GM10248 (cell line): ENCODE measurements around the gene VSX1.

Source experiments
- CTCF ChIA-PET: fragments of 300-600 bp; sonication (Branson Sonifier 250); formaldehyde crosslinking; extraction: SDS; loops from one replicate; lab custom pipeline; 2021; ENCODE audit warnings: antibody characterized with exemption; lab: Yijun Ruan, JAX
- POLR2A ChIA-PET: fragments of 350-650 bp; sonication (Branson Sonifier 250); formaldehyde crosslinking; extraction: SDS; loops from one replicate; lab custom pipeline; 2020; ENCODE audit warnings: antibody characterized with exemption; lab: Yijun Ruan, JAX
- DNase-seq: peaks from one replicate; pipeline ENCODE4 v3.0.0; 2012; ENCODE audit errors: extremely low spot score
- CTCF ChIP-seq: IDR thresholded peaks from 2 replicates; pipeline ENCODE4 v1.5.1; 2012; ENCODE audit warnings: mild to moderate bottlenecking, low read depth; ENCODE audit errors: extremely low read depth, missing control alignments, control extremely low read depth

VSX1 gene

GRCh38 chr20:25088267-25088666, 6.3 kb upstream of the VSX1 start:
- no peak for DNase-seq
- POLR2A ChIA-PET = no interaction called here
- CTCF ChIA-PET = no interaction called here
- TF ChIP-seq CTCF = no peak

- ChIA-PET CTCF (no interaction called here), POLR2A (no interaction called here)
- DNase-seq = no peak
- no peak for TF ChIP-seq CTCF
These were observed 5.4 kb upstream of the VSX1 start for GRCh38 chr20:25087186-25087929.

- no peak for DNase-seq
- POLR2A ChIA-PET = no interaction called here
- TF ChIP-seq CTCF = no peak
- CTCF ChIA-PET = interaction anchor here (1.5 kb wide), 1 partner anchor 90 kb away, joined by 4 read pairs; no protein-coding TSS in a partner anchor
These were observed 4.0 kb upstream of the VSX1 start for GRCh38 chr20:25085756-25086495.

- POLR2A ChIA-PET = no interaction called here
- TF ChIP-seq CTCF = no peak
- CTCF ChIA-PET = interaction anchor here (1.5 kb wide), 1 partner anchor 89 kb away, joined by 4 read pairs; no protein-coding TSS in a partner anchor
- DNase-seq = no peak
These were observed 2.8 kb upstream of the VSX1 start for GRCh38 chr20:25084626-25085187.

GRCh38 chr20:25083773-25084625, 2.1 kb upstream of the VSX1 start:
- DNase-seq = no peak
- no peak for TF ChIP-seq CTCF
- POLR2A ChIA-PET = no interaction called here
- CTCF ChIA-PET = interaction anchor here (1.5 kb wide), 1 partner anchor 88 kb away, joined by 4 read pairs; no protein-coding TSS in a partner anchor

- ChIA-PET CTCF (no interaction called here), POLR2A (no interaction called here)
- DNase-seq = no peak
- TF ChIP-seq CTCF = no peak
These were observed 1.3 kb upstream of the VSX1 start for GRCh38 chr20:25083141-25083772.
